ENCODE results near the gene KIF3B. TPM values are rescaled to one million over a fixed set of nuclear protein-coding genes. Genes with fewer than 3 reads are reported as not detected.

KIF3B gene
- total and polyA plus RNA-seq, 2 donors from 2014 or later: 31.6 to 62.2 TPM

- no peak for TF ChIP-seq CTCF (IDR thresholded peaks at IDR 0.05; ENCODE audit: borderline replicate concordance, extremely low read depth, insufficient read depth)
- intact Hi-C loops (cut with DNase I): no loop called here
- FAIRE-seq (no peak), DNase-seq (no peak)
- Histone ChIP-seq H3K4me3 (ENCODE audit: low read length in 3 of 3) (no peak overlapping the region), H3K36me3 (ENCODE audit: control insufficient read depth in 2 of 3, insufficient read depth in 3 of 3, low read length in 3 of 3) (peaks cover 0 to 13% (median 4%) of the 10 kb centered on the region in 3 donors), H3K4me1 (ENCODE audit: control insufficient read depth in 2 of 3, insufficient read depth in 2 of 3, low read depth in 1 of 3, low read length in 3 of 3) (peaks cover 0 to 26% (median 15%) of the 10 kb centered on the region in 3 donors), H3K27ac (ENCODE audit: low read depth in 2 of 2, low read length in 2 of 2) (peak overlapping the region in 1 of 2 donors; percentile 11), H3K27me3 (ENCODE audit: control insufficient read depth, insufficient read depth, low read length) (no peaks in the 10 kb centered on the region), H3K9me3 (ENCODE audit: control insufficient read depth in 2 of 3, insufficient read depth in 1 of 3, low read length in 3 of 3) (no peaks in the 10 kb centered on the region), H3K9ac (ENCODE audit: low read length in 3 of 3) (no peak overlapping the region)
Measured at GRCh38 chr20:32329817-32330554, 52.5 kb downstream of the KIF3B start.

GRCh38 chr20:32330555-32330897, 53.1 kb downstream of the KIF3B start:
- H3K36me3 ChIP-seq (ENCODE audit: control insufficient read depth in 2 of 3, insufficient read depth in 3 of 3, low read length in 3 of 3): peaks cover 0 to 13% (median 4%) of the 10 kb centered on the region in 3 donors
- H3K9ac ChIP-seq (ENCODE audit: low read length in 3 of 3): no peak overlapping the region
- H3K4me1 ChIP-seq (ENCODE audit: control insufficient read depth in 2 of 3, insufficient read depth in 2 of 3, low read depth in 1 of 3, low read length in 3 of 3): peaks cover 0 to 26% (median 15%) of the 10 kb centered on the region in 3 donors
- H3K27ac ChIP-seq (ENCODE audit: low read depth in 2 of 2, low read length in 2 of 2): peak overlapping the region in 1 of 2 donors; percentile 5
- DNase-seq (no peak), FAIRE-seq (no peak)
- no peak overlapping the region for H3K4me3 ChIP-seq (ENCODE audit: low read length in 3 of 3)
- intact Hi-C loops (cut with DNase I): no loop called here
- H3K27me3 ChIP-seq (ENCODE audit: control insufficient read depth, insufficient read depth, low read length): no peaks in the 10 kb centered on the region
- TF ChIP-seq CTCF (IDR thresholded peaks at IDR 0.05; ENCODE audit: borderline replicate concordance, extremely low read depth, insufficient read depth): no peak
- no peaks in the 10 kb centered on the region for H3K9me3 ChIP-seq (ENCODE audit: control insufficient read depth in 2 of 3, insufficient read depth in 1 of 3, low read length in 3 of 3)

GRCh38 chr20:32332614-32333013, 55.2 kb downstream of the KIF3B start:
- intact Hi-C loops (cut with DNase I): no loop called here
- no peak overlapping the region for H3K9ac ChIP-seq (ENCODE audit: low read length in 3 of 3)
- TF ChIP-seq CTCF (IDR thresholded peaks at IDR 0.05; ENCODE audit: borderline replicate concordance, extremely low read depth, insufficient read depth): no peak
- peaks cover 0 to 13% (median 4%) of the 10 kb centered on the region in 3 donors for H3K36me3 ChIP-seq (ENCODE audit: control insufficient read depth in 2 of 3, insufficient read depth in 3 of 3, low read length in 3 of 3)
- peaks cover 0 to 24% (median 21%) of the 10 kb centered on the region in 3 donors for H3K4me1 ChIP-seq (ENCODE audit: control insufficient read depth in 2 of 3, insufficient read depth in 2 of 3, low read depth in 1 of 3, low read length in 3 of 3)
- no peak overlapping the region for H3K4me3 ChIP-seq (ENCODE audit: low read length in 3 of 3)
- FAIRE-seq (no peak), DNase-seq (peak in 2 of 5 donors; percentile 35 to 87)
- no peaks in the 10 kb centered on the region for H3K9me3 ChIP-seq (ENCODE audit: control insufficient read depth in 2 of 3, insufficient read depth in 1 of 3, low read length in 3 of 3)
- no peaks in the 10 kb centered on the region for H3K27me3 ChIP-seq (ENCODE audit: control insufficient read depth, insufficient read depth, low read length)
- H3K27ac ChIP-seq (ENCODE audit: low read depth in 2 of 2, low read length in 2 of 2): peak overlapping the region in 1 of 2 donors; percentile 0
